K562 (cell line): ENCODE measurements around the gene KIF5A.

ENCODE experiments used
- FOS ChIP-seq: IDR thresholded peaks from 3 replicates; pipeline ENCODE4 v1.6.1; 2011; ENCODE audit not compliant: insufficient read length; ENCODE audit errors: extremely low read depth
- GABPA ChIP-seq: fragments of 200-800 bp; sonication (Bioruptor generic); conservative IDR thresholded peaks from 2 replicates; pipeline ENCODE4 v1.6.1; 2016; ENCODE audit warnings: low read depth, missing genetic modification characterization, missing compliant biosample characterization
- JUN ChIP-seq, 2 experiments: sonication (generic) in 1 of 2; formaldehyde crosslinking in 1 of 2; IDR thresholded peaks; 2 replicates each; pipeline versions ENCODE4 v1.6.1 to v1.8.0; 2012 to 2022; ENCODE audit warnings: borderline replicate concordance in 2 of 2, mild to moderate bottlenecking in 2 of 2, improper control_type of control experiment in 1 of 2, low read depth in 1 of 2, low read length in 1 of 2, missing genetic modification reagents in 1 of 2
- JUNB ChIP-seq: fragments of 450-650 bp; formaldehyde crosslinking; conservative IDR thresholded peaks from 2 replicates; pipeline ENCODE4 v1.4.0; 2020; ENCODE audit warnings: mild to moderate bottlenecking
- KLF10 ChIP-seq: fragments of 250-450 bp; sonication (Bioruptor Pico); IDR thresholded peaks from 2 replicates; pipeline ENCODE4 v1.6.1; 2021; ENCODE audit warnings: matching md5 sums
- ZBTB8A ChIP-seq: fragments of 450-650 bp; IDR thresholded peaks from 2 replicates; pipeline ENCODE4 v1.6.1; 2018; ENCODE audit warnings: mild to moderate bottlenecking, moderate library complexity; ENCODE audit not compliant: partially characterized antibody
- TF ChIP-seq, protein P1 (sequence below): fragments of 250-450 bp; sonication (Bioruptor Pico); IDR thresholded peaks from 2 replicates; pipeline ENCODE4 v1.8.0; 2022; ENCODE audit warnings: moderate library complexity, mild to moderate bottlenecking, inconsistent platforms
- TF ChIP-seq, protein P2 (sequence below), 2 experiments: fragments of 450-650 bp; conservative IDR thresholded peaks; 2 replicates each; pipeline ENCODE4 v1.6.1; 2017; ENCODE audit warnings: mild to moderate bottlenecking in 2 of 2, moderate library complexity in 2 of 2
- TF ChIP-seq, protein P3 (sequence below): fragments of 250-450 bp; sonication (Bioruptor Pico); IDR thresholded peaks from 2 replicates; pipeline ENCODE4 v1.8.0; 2022; ENCODE audit warnings: inconsistent platforms, mild to moderate bottlenecking, moderate library complexity, borderline replicate concordance

DNA sequence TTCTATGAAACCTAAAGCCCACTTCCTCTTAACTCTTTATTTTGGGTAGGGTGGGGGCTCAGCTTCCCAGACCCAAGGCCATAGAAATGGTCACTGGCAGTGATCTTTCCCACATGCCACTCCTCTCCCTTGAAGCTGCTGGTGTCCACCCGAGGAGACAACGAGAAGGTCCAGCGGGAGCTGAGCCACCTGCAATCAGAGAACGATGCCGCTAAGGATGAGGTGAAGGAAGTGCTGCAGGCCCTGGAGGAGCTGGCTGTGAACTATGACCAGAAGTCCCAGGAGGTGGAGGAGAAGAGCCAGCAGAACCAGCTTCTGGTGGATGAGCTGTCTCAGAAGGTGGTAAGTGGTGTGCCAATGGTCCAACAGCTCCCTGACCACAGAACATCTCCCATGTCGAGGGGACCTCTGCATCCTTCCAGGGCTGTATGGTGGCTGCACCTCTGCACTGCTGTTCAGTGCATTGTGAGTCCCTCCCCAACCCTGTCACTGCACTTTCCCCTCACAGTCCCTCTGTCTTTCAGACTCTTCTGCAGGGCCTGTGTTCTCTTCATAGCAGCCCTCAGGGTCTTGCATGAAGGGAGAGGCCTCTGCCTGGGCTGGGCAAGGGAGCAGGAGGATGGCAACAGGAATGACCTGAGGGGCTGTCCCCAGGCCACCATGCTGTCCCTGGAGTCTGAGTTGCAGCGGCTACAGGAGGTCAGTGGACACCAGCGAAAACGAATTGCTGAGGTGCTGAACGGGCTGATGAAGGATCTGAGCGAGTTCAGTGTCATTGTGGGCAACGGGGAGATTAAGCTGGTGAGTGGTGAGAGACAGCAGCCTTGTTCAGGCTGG, 22.3 kb downstream of the KIF5A start:
- TF ChIP-seq, protein P1, sequence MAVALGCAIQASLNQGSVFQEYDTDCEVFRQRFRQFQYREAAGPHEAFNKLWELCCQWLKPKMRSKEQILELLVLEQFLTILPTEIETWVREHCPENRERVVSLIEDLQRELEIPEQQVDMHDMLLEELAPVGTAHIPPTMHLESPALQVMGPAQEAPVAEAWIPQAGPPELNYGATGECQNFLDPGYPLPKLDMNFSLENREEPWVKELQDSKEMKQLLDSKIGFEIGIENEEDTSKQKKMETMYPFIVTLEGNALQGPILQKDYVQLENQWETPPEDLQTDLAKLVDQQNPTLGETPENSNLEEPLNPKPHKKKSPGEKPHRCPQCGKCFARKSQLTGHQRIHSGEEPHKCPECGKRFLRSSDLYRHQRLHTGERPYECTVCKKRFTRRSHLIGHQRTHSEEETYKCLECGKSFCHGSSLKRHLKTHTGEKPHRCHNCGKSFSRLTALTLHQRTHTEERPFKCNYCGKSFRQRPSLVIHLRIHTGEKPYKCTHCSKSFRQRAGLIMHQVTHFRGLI: no peak
- TF ChIP-seq JUNB (CRISPR knock-in tag) (no peak), KLF10 (CRISPR knock-in tag) (no peak), ZBTB8A (no peak), FOS (no peak), GABPA (tag) (no peak), JUN (IDR thresholded peaks at IDR 0.05; ENCODE audit: borderline replicate concordance, low read depth, low read length) (no peak), JUN (CRISPR knock-in tag; IDR thresholded peaks at IDR 0.05; ENCODE audit: borderline replicate concordance) (no peak)
- TF ChIP-seq, protein P2, sequence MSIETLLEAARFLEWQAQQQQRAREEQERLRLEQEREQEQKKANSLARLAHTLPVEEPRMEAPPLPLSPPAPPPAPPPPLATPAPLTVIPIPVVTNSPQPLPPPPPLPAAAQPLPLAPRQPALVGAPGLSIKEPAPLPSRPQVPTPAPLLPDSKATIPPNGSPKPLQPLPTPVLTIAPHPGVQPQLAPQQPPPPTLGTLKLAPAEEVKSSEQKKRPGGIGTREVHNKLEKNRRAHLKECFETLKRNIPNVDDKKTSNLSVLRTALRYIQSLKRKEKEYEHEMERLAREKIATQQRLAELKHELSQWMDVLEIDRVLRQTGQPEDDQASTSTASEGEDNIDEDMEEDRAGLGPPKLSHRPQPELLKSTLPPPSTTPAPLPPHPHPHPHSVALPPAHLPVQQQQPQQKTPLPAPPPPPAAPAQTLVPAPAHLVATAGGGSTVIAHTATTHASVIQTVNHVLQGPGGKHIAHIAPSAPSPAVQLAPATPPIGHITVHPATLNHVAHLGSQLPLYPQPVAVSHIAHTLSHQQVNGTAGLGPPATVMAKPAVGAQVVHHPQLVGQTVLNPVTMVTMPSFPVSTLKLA (conservative IDR thresholded peaks at IDR 0.05): no peak
- TF ChIP-seq, protein P3, sequence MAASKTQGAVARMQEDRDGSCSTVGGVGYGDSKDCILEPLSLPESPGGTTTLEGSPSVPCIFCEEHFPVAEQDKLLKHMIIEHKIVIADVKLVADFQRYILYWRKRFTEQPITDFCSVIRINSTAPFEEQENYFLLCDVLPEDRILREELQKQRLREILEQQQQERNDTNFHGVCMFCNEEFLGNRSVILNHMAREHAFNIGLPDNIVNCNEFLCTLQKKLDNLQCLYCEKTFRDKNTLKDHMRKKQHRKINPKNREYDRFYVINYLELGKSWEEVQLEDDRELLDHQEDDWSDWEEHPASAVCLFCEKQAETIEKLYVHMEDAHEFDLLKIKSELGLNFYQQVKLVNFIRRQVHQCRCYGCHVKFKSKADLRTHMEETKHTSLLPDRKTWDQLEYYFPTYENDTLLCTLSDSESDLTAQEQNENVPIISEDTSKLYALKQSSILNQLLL (CRISPR knock-in tag): no peak
